ENCODE data around the gene CTDSPL. TPM values are rescaled to one million over a fixed set of nuclear protein-coding genes. Genes with fewer than 3 reads are reported as not detected.

Gene CTDSPL
- total and polyA plus RNA-seq, 4 donors = 8.4 to 17.2 (median 14.2) TPM

DNA sequence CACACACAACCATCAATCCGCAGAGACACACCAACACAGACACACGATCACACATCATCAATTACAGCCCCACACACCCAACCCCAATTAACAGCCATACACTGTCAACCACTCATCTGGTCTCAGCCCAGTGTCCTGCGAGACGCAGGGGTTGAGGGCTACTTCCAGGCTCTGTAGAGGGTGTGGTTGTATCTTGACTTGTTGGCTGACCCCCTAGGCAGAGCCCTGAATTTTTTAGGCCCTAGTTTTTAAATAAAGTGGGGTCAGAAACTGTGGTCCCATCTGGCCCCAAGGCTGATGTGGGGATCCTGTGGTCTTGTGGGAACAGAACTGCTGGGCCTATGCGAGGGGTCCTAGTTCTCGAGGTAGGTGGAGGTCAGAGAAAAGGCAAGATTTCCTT is 138.2 kb downstream of the CTDSPL start:
- WGBS = 96% methylated on average over 6 of the region's 6 CpGs
- no peak overlapping the region for H3K4me3 ChIP-seq (ENCODE audit: low read depth in 1 of 3, low read length in 3 of 3)
- TF ChIP-seq, protein P1, sequence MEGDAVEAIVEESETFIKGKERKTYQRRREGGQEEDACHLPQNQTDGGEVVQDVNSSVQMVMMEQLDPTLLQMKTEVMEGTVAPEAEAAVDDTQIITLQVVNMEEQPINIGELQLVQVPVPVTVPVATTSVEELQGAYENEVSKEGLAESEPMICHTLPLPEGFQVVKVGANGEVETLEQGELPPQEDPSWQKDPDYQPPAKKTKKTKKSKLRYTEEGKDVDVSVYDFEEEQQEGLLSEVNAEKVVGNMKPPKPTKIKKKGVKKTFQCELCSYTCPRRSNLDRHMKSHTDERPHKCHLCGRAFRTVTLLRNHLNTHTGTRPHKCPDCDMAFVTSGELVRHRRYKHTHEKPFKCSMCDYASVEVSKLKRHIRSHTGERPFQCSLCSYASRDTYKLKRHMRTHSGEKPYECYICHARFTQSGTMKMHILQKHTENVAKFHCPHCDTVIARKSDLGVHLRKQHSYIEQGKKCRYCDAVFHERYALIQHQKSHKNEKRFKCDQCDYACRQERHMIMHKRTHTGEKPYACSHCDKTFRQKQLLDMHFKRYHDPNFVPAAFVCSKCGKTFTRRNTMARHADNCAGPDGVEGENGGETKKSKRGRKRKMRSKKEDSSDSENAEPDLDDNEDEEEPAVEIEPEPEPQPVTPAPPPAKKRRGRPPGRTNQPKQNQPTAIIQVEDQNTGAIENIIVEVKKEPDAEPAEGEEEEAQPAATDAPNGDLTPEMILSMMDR (IDR thresholded peaks at IDR 0.05; ENCODE audit: low read depth, low read length, missing input control) = no peak
- no peak for TF ChIP-seq FOXA2 (IDR thresholded peaks at IDR 0.05)
- TF ChIP-seq EGR1 (IDR thresholded peaks at IDR 0.05; ENCODE audit: low read depth in 2 of 2) = no peak
- no peak for TF ChIP-seq YY1 (IDR thresholded peaks at IDR 0.05)
- no peak for TF ChIP-seq NR2F2 (IDR thresholded peaks at IDR 0.05)
- TF ChIP-seq, protein P2, sequence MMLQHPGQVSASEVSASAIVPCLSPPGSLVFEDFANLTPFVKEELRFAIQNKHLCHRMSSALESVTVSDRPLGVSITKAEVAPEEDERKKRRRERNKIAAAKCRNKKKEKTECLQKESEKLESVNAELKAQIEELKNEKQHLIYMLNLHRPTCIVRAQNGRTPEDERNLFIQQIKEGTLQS (IDR thresholded peaks at IDR 0.05) = no peak
- no peak for TF ChIP-seq RAD21 (IDR thresholded peaks at IDR 0.05)
- no peak for TF ChIP-seq GABPA (IDR thresholded peaks at IDR 0.05 in 1 of 2, conservative IDR thresholded peaks at IDR 0.05 in 1 of 2)
- TF ChIP-seq RXRA (IDR thresholded peaks at IDR 0.05) = no peak
- TF ChIP-seq, protein P3, sequence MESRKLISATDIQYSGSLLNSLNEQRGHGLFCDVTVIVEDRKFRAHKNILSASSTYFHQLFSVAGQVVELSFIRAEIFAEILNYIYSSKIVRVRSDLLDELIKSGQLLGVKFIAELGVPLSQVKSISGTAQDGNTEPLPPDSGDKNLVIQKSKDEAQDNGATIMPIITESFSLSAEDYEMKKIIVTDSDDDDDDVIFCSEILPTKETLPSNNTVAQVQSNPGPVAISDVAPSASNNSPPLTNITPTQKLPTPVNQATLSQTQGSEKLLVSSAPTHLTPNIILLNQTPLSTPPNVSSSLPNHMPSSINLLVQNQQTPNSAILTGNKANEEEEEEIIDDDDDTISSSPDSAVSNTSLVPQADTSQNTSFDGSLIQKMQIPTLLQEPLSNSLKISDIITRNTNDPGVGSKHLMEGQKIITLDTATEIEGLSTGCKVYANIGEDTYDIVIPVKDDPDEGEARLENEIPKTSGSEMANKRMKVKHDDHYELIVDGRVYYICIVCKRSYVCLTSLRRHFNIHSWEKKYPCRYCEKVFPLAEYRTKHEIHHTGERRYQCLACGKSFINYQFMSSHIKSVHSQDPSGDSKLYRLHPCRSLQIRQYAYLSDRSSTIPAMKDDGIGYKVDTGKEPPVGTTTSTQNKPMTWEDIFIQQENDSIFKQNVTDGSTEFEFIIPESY (IDR thresholded peaks at IDR 0.05) = no peak
- no peak for TF ChIP-seq SP1 (IDR thresholded peaks at IDR 0.05)
- TF ChIP-seq, protein P4, sequence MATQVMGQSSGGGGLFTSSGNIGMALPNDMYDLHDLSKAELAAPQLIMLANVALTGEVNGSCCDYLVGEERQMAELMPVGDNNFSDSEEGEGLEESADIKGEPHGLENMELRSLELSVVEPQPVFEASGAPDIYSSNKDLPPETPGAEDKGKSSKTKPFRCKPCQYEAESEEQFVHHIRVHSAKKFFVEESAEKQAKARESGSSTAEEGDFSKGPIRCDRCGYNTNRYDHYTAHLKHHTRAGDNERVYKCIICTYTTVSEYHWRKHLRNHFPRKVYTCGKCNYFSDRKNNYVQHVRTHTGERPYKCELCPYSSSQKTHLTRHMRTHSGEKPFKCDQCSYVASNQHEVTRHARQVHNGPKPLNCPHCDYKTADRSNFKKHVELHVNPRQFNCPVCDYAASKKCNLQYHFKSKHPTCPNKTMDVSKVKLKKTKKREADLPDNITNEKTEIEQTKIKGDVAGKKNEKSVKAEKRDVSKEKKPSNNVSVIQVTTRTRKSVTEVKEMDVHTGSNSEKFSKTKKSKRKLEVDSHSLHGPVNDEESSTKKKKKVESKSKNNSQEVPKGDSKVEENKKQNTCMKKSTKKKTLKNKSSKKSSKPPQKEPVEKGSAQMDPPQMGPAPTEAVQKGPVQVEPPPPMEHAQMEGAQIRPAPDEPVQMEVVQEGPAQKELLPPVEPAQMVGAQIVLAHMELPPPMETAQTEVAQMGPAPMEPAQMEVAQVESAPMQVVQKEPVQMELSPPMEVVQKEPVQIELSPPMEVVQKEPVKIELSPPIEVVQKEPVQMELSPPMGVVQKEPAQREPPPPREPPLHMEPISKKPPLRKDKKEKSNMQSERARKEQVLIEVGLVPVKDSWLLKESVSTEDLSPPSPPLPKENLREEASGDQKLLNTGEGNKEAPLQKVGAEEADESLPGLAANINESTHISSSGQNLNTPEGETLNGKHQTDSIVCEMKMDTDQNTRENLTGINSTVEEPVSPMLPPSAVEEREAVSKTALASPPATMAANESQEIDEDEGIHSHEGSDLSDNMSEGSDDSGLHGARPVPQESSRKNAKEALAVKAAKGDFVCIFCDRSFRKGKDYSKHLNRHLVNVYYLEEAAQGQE (IDR thresholded peaks at IDR 0.05) = no peak
- no peak for TF ChIP-seq HNF4G (IDR thresholded peaks at IDR 0.05)
- no peak for TF ChIP-seq TAF1 (conservative IDR thresholded peaks at IDR 0.05)
- TF ChIP-seq HNF4A (conservative IDR thresholded peaks at IDR 0.05) = no peak
- no peak for TF ChIP-seq JUND (IDR thresholded peaks at IDR 0.05)
- TF ChIP-seq FOXA1 (IDR thresholded peaks at IDR 0.05) = no peak
- TF ChIP-seq, protein P5, sequence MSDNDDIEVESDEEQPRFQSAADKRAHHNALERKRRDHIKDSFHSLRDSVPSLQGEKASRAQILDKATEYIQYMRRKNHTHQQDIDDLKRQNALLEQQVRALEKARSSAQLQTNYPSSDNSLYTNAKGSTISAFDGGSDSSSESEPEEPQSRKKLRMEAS (IDR thresholded peaks at IDR 0.05) = no peak
- no peak for DNase-seq (ENCODE audit: low spot score)
- H3K9ac ChIP-seq (ENCODE audit: low read depth in 1 of 2, low read length in 2 of 2) = no peak overlapping the region
- no peaks in the 10 kb centered on the region for H3K27me3 ChIP-seq (ENCODE audit: control insufficient read depth in 4 of 4, insufficient read depth in 4 of 4, low read length in 3 of 4)
- H3K36me3 ChIP-seq (ENCODE audit: control insufficient read depth in 4 of 4, insufficient read depth in 3 of 4, low read depth in 1 of 4, low read length in 3 of 4) = no peaks in the 10 kb centered on the region
- H3K4me1 ChIP-seq (ENCODE audit: control insufficient read depth in 4 of 4, insufficient read depth in 4 of 4, low read length in 3 of 4) = peaks cover 0 to 20% (median 6%) of the 10 kb centered on the region in 4 donors
- H3K27ac ChIP-seq (ENCODE audit: low read depth in 1 of 2, low read length in 2 of 2) = no peak overlapping the region
- H3K9me3 ChIP-seq (ENCODE audit: control insufficient read depth in 4 of 4, low read length in 3 of 4) = no peaks in the 10 kb centered on the region
